Measurements from ENCODE around the gene PSTPIP2.
"Not testable (repeated sequence)": the region's sequence is repeated elsewhere in the genome, so short reads cannot be mapped to it uniquely, and the experiment has no call there.

DNA sequence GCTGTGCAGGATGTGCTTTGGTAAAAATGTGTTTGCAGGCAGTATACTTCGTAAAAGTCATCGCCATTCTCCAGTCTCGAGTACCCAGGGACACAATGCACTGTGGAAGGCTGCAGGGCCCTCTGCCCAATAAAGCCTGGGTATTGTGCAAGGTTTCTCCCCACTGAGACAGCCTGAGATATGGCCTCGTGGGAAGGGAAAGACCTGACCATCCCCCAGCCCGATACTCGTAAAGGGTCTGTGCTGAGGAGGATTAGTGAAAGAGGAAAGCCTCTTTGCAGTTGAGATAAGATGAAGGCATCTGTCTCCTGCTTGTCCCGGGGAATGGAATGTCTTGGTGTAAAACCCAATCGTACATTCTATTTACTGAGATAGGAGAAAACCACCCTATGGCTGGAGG is 16.4 kb upstream of the PSTPIP2 start:
- TF ChIP-seq, protein P1, sequence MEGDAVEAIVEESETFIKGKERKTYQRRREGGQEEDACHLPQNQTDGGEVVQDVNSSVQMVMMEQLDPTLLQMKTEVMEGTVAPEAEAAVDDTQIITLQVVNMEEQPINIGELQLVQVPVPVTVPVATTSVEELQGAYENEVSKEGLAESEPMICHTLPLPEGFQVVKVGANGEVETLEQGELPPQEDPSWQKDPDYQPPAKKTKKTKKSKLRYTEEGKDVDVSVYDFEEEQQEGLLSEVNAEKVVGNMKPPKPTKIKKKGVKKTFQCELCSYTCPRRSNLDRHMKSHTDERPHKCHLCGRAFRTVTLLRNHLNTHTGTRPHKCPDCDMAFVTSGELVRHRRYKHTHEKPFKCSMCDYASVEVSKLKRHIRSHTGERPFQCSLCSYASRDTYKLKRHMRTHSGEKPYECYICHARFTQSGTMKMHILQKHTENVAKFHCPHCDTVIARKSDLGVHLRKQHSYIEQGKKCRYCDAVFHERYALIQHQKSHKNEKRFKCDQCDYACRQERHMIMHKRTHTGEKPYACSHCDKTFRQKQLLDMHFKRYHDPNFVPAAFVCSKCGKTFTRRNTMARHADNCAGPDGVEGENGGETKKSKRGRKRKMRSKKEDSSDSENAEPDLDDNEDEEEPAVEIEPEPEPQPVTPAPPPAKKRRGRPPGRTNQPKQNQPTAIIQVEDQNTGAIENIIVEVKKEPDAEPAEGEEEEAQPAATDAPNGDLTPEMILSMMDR (IDR thresholded peaks at IDR 0.05; ENCODE audit: poor library complexity, severe bottlenecking), result not testable (repeated sequence)
- not testable (repeated sequence) for TF ChIP-seq RAD21 (conservative IDR thresholded peaks at IDR 0.05); EZH2 (IDR thresholded peaks at IDR 0.05; ENCODE audit: borderline replicate concordance, insufficient read depth, low read length, poor library complexity, severe bottlenecking); SMC3 (conservative IDR thresholded peaks at IDR 0.05; ENCODE audit: poor library complexity); POLR2AphosphoS5 (IDR thresholded peaks at IDR 0.05); TAF1 (IDR thresholded peaks at IDR 0.05; ENCODE audit: low read depth); MXI1 (conservative IDR thresholded peaks at IDR 0.05; ENCODE audit: poor library complexity, severe bottlenecking)
- TF ChIP-seq, protein P2, sequence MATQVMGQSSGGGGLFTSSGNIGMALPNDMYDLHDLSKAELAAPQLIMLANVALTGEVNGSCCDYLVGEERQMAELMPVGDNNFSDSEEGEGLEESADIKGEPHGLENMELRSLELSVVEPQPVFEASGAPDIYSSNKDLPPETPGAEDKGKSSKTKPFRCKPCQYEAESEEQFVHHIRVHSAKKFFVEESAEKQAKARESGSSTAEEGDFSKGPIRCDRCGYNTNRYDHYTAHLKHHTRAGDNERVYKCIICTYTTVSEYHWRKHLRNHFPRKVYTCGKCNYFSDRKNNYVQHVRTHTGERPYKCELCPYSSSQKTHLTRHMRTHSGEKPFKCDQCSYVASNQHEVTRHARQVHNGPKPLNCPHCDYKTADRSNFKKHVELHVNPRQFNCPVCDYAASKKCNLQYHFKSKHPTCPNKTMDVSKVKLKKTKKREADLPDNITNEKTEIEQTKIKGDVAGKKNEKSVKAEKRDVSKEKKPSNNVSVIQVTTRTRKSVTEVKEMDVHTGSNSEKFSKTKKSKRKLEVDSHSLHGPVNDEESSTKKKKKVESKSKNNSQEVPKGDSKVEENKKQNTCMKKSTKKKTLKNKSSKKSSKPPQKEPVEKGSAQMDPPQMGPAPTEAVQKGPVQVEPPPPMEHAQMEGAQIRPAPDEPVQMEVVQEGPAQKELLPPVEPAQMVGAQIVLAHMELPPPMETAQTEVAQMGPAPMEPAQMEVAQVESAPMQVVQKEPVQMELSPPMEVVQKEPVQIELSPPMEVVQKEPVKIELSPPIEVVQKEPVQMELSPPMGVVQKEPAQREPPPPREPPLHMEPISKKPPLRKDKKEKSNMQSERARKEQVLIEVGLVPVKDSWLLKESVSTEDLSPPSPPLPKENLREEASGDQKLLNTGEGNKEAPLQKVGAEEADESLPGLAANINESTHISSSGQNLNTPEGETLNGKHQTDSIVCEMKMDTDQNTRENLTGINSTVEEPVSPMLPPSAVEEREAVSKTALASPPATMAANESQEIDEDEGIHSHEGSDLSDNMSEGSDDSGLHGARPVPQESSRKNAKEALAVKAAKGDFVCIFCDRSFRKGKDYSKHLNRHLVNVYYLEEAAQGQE (IDR thresholded peaks at IDR 0.05; ENCODE audit: borderline replicate concordance), result not testable (repeated sequence)
